8988T (cell line): Measurements from ENCODE around the gene SEC23B.
A peak's percentile ranks its signal among the peaks of the same experiment; 100 is the strongest.

Experiments
- DNase-seq: peaks from one replicate; pipeline ENCODE4 v3.0.0; 2011

Gene SEC23B

GRCh38 chr20:18527339-18527738, 19.6 kb downstream of the SEC23B start:
- no peak for DNase-seq

GRCh38 chr20:18527836-18528235, 20.1 kb downstream of the SEC23B start:
- no peak for DNase-seq

- DNase-seq: no peak
Measured at GRCh38 chr20:18529041-18529440, 21.3 kb downstream of the SEC23B start.

GRCh38 chr20:18532626-18533025, 24.9 kb downstream of the SEC23B start:
- no peak for DNase-seq

GRCh38 chr20:18533491-18533890, 25.8 kb downstream of the SEC23B start:
- no peak for DNase-seq

- no peak for DNase-seq
Measured at GRCh38 chr20:18533978-18534644, 26.4 kb downstream of the SEC23B start.

GRCh38 chr20:18537651-18538050, 29.9 kb downstream of the SEC23B start:
- no peak for DNase-seq

- DNase-seq: no peak
Measured at GRCh38 chr20:18541741-18542140, 34.0 kb downstream of the SEC23B start.

GRCh38 chr20:18543216-18543615, 35.5 kb downstream of the SEC23B start:
- DNase-seq: no peak

- no peak for DNase-seq
Measured at GRCh38 chr20:18543932-18544331, 36.2 kb downstream of the SEC23B start.

GRCh38 chr20:18545566-18545965, 37.8 kb downstream of the SEC23B start:
- no peak for DNase-seq

GRCh38 chr20:18548465-18548864, 40.7 kb downstream of the SEC23B start:
- DNase-seq: no peak

- no peak for DNase-seq
Measured at GRCh38 chr20:18553746-18554145, 46.0 kb downstream of the SEC23B start.

- peak; percentile 73 for DNase-seq
Measured at GRCh38 chr20:18566892-18567738, 59.4 kb downstream of the SEC23B start, which contains the start of gene SMIM26. Gene SMIM26, plus strand, starts transcription at chr20:18567432. Its CDS starts 47 bp downstream, at chr20:18567479.

- no peak for DNase-seq
Measured at GRCh38 chr20:18567739-18568091, 60.0 kb downstream of the SEC23B start.

GRCh38 chr20:18571009-18571408, 63.3 kb downstream of the SEC23B start:
- no peak for DNase-seq

- no peak for DNase-seq
Measured at GRCh38 chr20:18571578-18571977, 63.8 kb downstream of the SEC23B start.

GRCh38 chr20:18577942-18578341, 70.2 kb downstream of the SEC23B start:
- no peak for DNase-seq

GRCh38 chr20:18578581-18578980, 70.8 kb downstream of the SEC23B start:
- DNase-seq: no peak

- DNase-seq: no peak
Measured at GRCh38 chr20:18580012-18580411, 72.3 kb downstream of the SEC23B start.

- no peak for DNase-seq
Measured at GRCh38 chr20:18585134-18585533, 77.4 kb downstream of the SEC23B start.

GRCh38 chr20:18587665-18588573, 80.2 kb downstream of the SEC23B start, which contains the start of gene DTD1:
Gene DTD1, plus strand, starts transcription at chr20:18588054. Its CDS starts 19 bp downstream, at chr20:18588073.
- peak; percentile 72 for DNase-seq

- DNase-seq: no peak
Measured at GRCh38 chr20:18588574-18588933, 80.8 kb downstream of the SEC23B start.
